Peyer's patch (tissue), 4 donors: ENCODE results near the gene TIAM2.

Experiments
- CTCF ChIP-seq, 6 experiments: fragments of 450-650 bp in 4 of 6; fragments of 200-600 bp in 2 of 6; sonication (generic) in 1 of 6; IDR thresholded peaks; one replicate each; pipeline ENCODE4 v1.5.1; 2017 to 2019; ENCODE audit warnings: antibody characterized with exemption in 6 of 6, mild to moderate bottlenecking in 3 of 6, moderate library complexity in 1 of 6
- POLR2A ChIP-seq, 2 donors: fragments of 450-650 bp; IDR thresholded peaks; one replicate each; pipeline ENCODE4 v1.5.1; 2017; ENCODE audit warnings: antibody characterized with exemption in 2 of 2, mild to moderate bottlenecking in 2 of 2, moderate library complexity in 2 of 2

- TF ChIP-seq POLR2A (IDR thresholded peaks at IDR 0.05) (no peak), CTCF (IDR thresholded peaks at IDR 0.05) (no peak)
These were observed 229.5 kb downstream of the TIAM2 start for GRCh38 chr6:155224618-155225017.
